HG02885 (cell line): Measurements from ENCODE around the gene KLF11.
"Not testable (repeated sequence)": the region's sequence is repeated elsewhere in the genome, so short reads cannot be mapped to it uniquely, and the experiment has no call there.

Experiments
- ATAC-seq: cut with Tn5 transposase; IDR thresholded peaks from one replicate; pipeline ENCODE4 v1.9.1; 2021; ENCODE audit warnings: mild to moderate bottlenecking; ENCODE audit not compliant: unreplicated experiment, poor library complexity

KLF11 gene

DNA sequence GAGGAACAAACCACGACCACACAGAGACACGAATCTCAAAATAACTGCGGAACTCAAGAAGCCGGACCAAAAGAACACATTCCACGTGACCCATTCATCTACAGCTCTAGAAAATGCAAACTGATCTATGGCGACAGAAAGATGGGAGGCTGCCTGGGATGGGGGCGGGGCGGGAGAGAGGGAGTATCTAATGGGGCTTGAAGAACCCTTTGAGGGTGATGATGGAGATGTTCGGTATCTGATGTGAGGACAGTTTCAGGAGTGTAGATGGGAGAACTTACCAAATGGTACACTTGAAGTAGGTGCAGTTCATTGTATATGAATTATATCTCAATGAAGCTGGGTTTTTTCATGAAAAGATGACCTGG lies 34.6 kb upstream of the KLF11 start:
- ATAC-seq = no peak

GRCh38 chr2:10009271-10009810 lies 34.0 kb upstream of the KLF11 start:
- no peak for ATAC-seq

GRCh38 chr2:10009811-10010781 lies 33.3 kb upstream of the KLF11 start:
- ATAC-seq = no peak

DNA sequence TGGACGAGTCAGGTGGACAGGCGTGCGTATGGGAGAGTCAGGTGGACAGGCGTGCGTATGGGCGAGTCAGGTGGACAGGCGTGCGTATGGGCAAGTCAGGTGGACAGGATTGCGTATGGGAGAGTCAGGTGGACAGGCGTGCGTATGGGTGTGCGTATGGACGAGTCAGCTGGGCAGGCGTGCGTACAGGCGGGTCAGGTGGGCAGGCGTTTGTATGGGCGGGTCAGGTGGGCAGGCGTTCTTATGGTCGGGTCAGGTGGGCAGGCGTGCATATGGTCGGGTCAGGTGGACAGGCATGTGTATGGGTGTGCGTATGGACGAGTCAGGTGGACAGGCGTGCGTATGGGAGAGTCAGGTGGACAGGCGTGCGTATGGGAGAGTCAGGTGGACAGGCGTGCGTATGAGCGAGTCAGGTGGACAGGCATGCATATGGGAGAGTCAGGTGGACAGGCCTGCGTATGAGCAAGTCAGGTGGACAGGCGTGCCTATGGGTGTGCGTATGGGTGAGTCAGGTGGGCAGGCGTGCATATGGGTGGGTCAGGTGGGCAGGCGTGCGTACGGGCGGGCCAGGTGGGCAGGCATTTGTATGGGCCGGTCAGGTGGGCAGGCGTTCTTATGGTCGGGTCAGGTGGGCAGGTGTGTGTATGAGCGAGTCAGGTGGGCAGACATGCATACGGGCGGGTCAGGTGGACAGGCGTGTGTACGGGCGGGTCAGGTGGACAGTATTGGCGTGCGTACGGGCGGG lies 32.3 kb upstream of the KLF11 start:
- not testable (repeated sequence) for ATAC-seq

- not testable (repeated sequence) for ATAC-seq
Measured at GRCh38 chr2:10011606-10012325, 31.6 kb upstream of the KLF11 start.

- ATAC-seq = not testable (repeated sequence)
Measured at GRCh38 chr2:10012366-10012962, 30.9 kb upstream of the KLF11 start.

DNA sequence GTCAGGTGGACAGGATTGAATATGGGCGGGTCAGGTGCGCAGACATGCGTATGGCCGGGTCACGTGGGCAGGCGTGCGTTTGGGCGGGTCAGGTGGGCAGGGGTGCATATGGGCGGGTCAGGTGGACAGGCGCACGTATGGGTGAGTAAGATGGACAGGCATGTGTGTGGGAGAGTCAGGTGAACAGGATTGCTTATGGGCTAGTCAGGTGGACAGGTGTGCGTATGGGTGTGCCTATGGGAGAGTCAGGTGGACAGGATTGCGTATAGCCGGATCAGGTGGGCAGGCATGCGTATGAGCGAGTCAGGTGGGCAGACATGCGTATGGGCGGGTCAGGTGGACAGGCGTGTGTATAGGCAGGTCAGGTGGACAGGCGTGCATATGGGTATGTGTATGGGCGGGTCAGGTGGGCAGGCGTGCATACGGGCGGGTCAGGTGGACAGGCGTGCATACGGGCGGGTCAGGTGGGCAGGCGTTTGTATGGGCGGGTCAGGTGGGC lies 30.3 kb upstream of the KLF11 start:
- ATAC-seq = no peak

- ATAC-seq = not testable (repeated sequence)
Measured at GRCh38 chr2:10013651-10014417, 29.5 kb upstream of the KLF11 start.

DNA sequence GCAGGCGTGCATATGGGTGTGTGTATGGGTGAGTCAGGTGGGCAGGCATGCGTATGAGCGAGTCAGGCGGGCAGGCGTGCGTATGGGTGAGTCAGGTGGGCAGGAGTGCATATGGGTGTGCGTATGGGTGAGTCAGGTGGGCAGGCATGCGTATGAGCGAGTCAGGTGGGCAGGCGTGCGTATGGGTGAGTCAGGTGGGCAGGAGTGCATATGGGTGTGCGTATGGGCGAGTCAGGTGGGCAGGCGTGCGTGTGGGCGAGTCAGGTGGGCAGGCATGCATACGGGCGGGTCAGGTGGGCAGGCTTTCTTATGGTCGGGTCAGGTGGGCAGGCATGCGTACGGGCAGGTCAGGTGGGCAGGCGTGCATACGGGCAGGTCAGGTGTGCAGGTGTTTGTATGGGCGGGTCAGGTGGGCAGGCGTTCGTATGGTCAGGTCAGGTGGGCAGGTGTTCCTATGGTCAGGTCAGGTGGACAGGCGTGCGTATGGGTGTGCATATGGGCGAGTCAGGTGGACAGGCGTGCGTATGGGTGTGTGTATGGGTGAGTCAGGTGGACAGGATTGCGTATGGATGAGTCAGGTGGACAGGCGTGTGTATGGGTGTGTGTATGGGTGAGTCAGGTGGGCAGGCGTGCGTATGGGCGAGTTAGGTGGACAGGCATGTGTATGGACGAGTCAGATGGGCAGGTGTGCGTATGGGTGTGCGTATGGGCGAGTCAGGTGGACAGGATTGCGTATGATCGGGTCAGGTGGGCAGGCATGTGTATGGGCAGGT lies 28.7 kb upstream of the KLF11 start:
- ATAC-seq = no peak

GRCh38 chr2:10015376-10015989 lies 27.9 kb upstream of the KLF11 start:
- not testable (repeated sequence) for ATAC-seq

DNA sequence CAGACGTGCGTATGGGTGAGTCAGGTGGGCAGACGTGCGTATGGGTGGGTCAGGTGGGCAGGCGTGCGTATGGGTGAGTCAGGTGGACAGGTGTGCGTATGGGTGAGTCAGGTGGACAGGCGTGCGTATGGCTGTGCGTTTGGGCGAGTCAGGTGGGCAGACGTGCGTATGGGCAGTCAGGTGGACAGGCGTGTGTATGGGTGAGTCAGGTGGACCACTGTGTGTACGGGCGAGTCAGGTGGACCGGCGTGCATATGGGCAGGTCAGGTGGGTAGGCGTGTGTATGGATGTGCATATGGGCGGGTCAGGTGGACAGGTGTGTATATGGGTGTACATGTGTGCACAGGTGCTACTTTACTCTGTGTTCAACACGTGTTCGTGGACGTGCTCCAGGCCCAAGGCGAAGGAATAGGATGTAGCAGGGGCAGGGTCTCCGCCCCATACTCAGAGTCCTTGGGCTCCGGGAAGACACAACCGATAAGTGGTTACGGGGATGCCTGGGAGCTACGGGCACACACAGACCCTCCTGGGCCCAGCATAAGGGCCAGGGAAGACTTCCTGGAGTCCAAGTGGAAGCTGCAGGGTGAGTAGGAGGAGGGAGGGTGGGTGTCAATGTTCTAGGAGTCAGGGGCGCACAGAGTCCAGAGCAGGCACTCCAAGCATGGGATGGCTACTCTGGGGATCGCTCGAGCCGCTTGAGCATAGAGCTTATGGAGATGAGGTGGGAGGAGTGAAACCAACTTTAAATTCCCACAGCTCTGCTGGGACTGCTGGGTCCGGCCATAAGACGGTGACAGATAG lies 27.1 kb upstream of the KLF11 start:
- ATAC-seq = no peak

DNA sequence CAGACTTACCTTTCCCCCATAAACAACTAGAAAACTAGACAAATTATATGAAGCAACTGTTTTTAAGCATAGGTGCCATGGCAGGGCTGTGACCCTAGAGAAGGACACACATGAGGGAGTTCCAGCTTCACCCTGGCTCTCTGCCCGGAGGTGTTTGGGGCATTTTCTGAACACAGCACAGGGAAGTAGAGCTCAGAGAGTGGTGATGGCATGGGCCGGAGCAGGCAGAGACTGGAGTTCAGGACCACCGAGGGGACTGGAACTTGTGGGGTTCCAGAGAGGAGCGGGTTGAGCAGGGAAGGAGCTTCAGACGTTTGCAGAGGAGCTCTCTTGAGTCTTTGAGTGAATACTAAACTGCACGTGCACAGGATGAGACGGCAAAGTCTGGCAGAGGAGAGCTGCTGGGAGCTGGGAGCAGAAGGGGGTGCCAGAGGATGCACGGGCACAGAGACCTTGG lies 26.5 kb upstream of the KLF11 start:
- ATAC-seq = no peak

DNA sequence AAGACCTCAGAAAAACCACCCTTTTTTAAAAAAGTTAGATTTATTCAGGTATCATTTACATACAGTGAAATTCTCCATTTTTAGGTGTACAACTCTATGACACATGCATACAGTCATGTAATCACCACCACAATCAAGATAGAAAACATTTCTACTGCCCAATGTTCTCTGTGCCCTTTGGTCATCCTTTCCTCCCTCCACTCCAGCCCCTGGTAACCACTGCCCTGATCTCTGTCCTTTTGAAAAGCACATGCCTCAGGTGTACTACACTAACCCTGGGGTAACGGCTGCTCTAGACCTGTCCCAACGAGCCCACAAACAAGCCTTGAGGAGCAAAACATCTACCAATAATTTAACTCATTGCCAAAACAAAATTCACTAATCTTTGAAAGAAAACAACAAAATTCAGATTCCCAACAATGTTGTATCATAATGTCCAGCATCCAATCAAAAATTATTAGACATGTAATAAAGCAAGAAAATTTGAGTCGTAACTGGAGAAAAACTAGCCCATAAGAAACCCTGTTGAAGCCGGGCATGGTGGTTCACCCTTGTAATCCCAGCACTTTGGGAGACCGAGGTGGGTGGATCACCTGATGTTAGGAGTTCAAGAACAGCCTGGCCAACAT lies 25.9 kb upstream of the KLF11 start:
- ATAC-seq = no peak

DNA sequence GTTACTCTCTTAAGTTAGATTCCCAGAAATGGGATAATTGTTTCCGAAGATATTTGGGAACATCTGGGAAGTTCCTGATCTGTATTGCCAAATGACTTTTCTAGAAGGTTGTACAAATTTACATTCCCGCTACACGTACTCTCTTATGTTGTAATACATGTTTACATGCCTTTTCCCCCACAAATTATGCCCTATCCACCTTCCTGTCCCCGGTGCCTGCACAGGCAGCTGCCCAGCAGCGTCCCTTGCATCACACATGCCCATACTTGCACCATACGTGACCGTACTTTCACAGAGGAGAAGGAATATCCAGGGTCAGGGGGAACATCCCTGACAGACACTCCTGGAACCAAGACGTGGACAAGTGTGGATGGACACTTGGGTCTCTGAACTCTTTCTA lies 24.2 kb upstream of the KLF11 start:
- no peak for ATAC-seq

DNA sequence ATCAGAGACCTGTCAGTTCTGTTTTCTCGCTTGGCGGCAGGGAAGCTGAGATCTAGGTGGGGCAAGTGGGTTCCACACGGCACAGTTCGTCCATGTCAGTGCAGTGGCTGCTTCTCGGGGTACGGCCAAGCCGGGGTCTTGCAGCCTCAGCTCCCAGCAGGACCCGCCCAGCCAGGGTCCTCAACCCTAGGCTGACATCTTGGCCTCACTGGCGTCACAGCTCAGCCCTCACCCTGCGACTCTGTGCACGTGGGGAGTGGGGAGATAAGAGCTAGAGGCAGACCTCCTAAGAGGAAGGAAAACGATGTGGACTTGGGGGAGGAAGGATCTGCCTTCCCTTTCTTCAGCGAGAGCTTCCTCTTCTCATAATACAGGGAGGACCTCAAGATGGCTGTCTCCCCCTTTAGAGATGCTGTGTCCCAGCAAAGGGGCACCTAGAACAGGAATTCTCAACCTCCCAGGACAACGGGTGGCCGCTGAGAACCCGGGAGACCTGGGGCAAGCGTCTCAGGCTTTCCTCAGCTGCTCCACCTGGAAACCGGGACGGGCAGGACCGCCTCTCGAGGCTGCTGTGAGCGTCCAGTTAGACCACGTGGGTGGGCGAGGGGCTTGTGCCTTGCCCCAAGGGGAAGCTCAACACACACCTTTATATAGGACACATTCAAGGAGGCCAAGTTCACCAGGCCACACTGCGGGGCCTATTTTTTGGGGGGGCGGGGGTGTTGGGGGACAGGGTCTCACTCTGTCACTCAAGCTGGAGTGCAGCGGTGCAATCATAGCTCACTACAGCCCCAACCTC lies 23.5 kb upstream of the KLF11 start:
- no peak for ATAC-seq

DNA sequence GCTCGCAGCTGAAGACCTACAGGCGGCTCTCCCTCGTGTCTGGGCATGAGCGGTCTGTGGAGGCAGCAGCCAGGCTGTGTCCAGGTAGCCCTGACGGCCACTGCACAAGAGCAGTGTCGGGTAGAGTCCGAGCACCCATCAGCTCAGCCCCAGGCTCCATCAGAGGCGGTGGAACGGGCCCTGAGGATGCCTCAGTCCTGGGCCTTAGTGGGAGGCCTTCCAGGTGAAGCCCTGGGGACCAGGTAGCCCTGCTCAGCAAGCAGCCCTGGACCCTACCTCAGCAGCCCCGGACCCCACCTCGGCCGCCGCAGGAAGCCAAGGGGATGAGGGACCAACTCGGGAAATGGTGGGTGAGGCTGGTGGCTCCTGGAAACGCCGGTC lies 21.3 kb upstream of the KLF11 start:
- ATAC-seq = no peak
